ENCODE results near the gene DNAH1. TPM values are rescaled to one million over a fixed set of nuclear protein-coding genes. Genes with fewer than 3 reads are reported as not detected.

Gene DNAH1
- total and polyA plus RNA-seq, 2 experiments from 2014 or later, result 4.0 to 4.2 TPM

- TF ChIP-seq CTCF (IDR thresholded peaks at IDR 0.05; ENCODE audit: poor library complexity) (no peak), EZH2phosphoT487 (IDR thresholded peaks at IDR 0.05; ENCODE audit: low read depth, severe bottlenecking, unreplicated experiment) (no peak), EZH2 (IDR thresholded peaks at IDR 0.05; ENCODE audit: borderline replicate concordance) (no peak)
- Histone ChIP-seq H3K27ac (no peak overlapping the region), H3K4me2 (no peak overlapping the region), H3K4me1 (ENCODE audit: insufficient read depth) (no peaks in the 10 kb centered on the region), H2AFZ (no peak overlapping the region), H3K4me3 (no peak overlapping the region), H4K20me1 (ENCODE audit: insufficient read depth, poor library complexity, severe bottlenecking) (no peaks in the 10 kb centered on the region), H3K27me3 (no peaks in the 10 kb centered on the region), H3K9me3 (ENCODE audit: low read depth) (no peaks in the 10 kb centered on the region), H3K36me3 (replicated peaks; ENCODE audit: insufficient read depth, low read depth) (no peaks in the 10 kb centered on the region), H3K79me2 (no peaks in the 10 kb centered on the region), H3K9me2 (replicated peaks; ENCODE audit: insufficient read depth) (no peaks in the 10 kb centered on the region)
- DNase-seq (ENCODE audit: low spot score), result no peak
- WGBS (ENCODE audit: low lambda C conversion rate, missing lambda C conversion rate), result 94% methylated on average over 9 of the region's 9 CpGs
These were observed 36.4 kb downstream of the DNAH1 start for GRCh38 chr3:52352566-52352965.

- Histone ChIP-seq H3K79me2 (no peaks in the 10 kb centered on the region), H3K4me1 (ENCODE audit: insufficient read depth) (no peaks in the 10 kb centered on the region), H4K20me1 (ENCODE audit: insufficient read depth, poor library complexity, severe bottlenecking) (no peaks in the 10 kb centered on the region), H2AFZ (no peak overlapping the region), H3K4me2 (no peak overlapping the region), H3K27me3 (no peaks in the 10 kb centered on the region), H3K9me2 (replicated peaks; ENCODE audit: insufficient read depth) (no peaks in the 10 kb centered on the region), H3K27ac (no peak overlapping the region), H3K4me3 (no peak overlapping the region), H3K9me3 (ENCODE audit: low read depth) (no peaks in the 10 kb centered on the region), H3K36me3 (replicated peaks; ENCODE audit: insufficient read depth, low read depth) (no peaks in the 10 kb centered on the region)
- WGBS (ENCODE audit: low lambda C conversion rate, missing lambda C conversion rate), result 93% methylated on average over 15 of the region's 16 CpGs
- TF ChIP-seq CTCF (IDR thresholded peaks at IDR 0.05; ENCODE audit: poor library complexity) (no peak), EZH2phosphoT487 (IDR thresholded peaks at IDR 0.05; ENCODE audit: low read depth, severe bottlenecking, unreplicated experiment) (no peak), EZH2 (IDR thresholded peaks at IDR 0.05; ENCODE audit: borderline replicate concordance) (no peak)
- no peak for DNase-seq (ENCODE audit: low spot score)
These were observed 37.3 kb downstream of the DNAH1 start for GRCh38 chr3:52353291-52353855.

- no peak for DNase-seq (ENCODE audit: low spot score)
- Histone ChIP-seq H2AFZ (no peak overlapping the region), H3K9me3 (ENCODE audit: low read depth) (no peaks in the 10 kb centered on the region), H3K4me1 (ENCODE audit: insufficient read depth) (no peaks in the 10 kb centered on the region), H4K20me1 (ENCODE audit: insufficient read depth, poor library complexity, severe bottlenecking) (no peaks in the 10 kb centered on the region), H3K27ac (no peak overlapping the region), H3K79me2 (no peaks in the 10 kb centered on the region), H3K4me2 (no peak overlapping the region), H3K9me2 (replicated peaks; ENCODE audit: insufficient read depth) (no peaks in the 10 kb centered on the region), H3K27me3 (no peaks in the 10 kb centered on the region), H3K4me3 (no peak overlapping the region), H3K36me3 (replicated peaks; ENCODE audit: insufficient read depth, low read depth) (no peaks in the 10 kb centered on the region)
- TF ChIP-seq EZH2 (IDR thresholded peaks at IDR 0.05; ENCODE audit: borderline replicate concordance) (no peak), EZH2phosphoT487 (IDR thresholded peaks at IDR 0.05; ENCODE audit: low read depth, severe bottlenecking, unreplicated experiment) (no peak), CTCF (IDR thresholded peaks at IDR 0.05; ENCODE audit: poor library complexity) (no peak)
- 93% methylated on average over 12 of the region's 12 CpGs for WGBS (ENCODE audit: low lambda C conversion rate, missing lambda C conversion rate)
These were observed 38.6 kb downstream of the DNAH1 start for GRCh38 chr3:52354676-52355075.

Data from hepatocyte (in vitro differentiated cells).